NCI-H2107 treated with DMSO at 0.1 percent for 48 hours (cell line): ENCODE measurements around the gene MRGPRG.
"Not testable (repeated sequence)": the region's sequence is repeated elsewhere in the genome, so short reads cannot be mapped to it uniquely, and the experiment has no call there.

Experiments
- DNase-seq: peaks from one replicate; lab custom pipeline; 2025; ENCODE audit not compliant: unreplicated experiment; lab: John Stamatoyannopoulos, UW

MRGPRG gene

GRCh38 chr11:3218483-3219280, at the start of gene MRGPRG:
Gene MRGPRG, minus strand, starts transcription at chr11:3218813. Its CDS starts 0 bp downstream, at chr11:3218813.
- DNase-seq = no peak

- DNase-seq = not testable (repeated sequence)
Observed at GRCh38 chr11:3262548-3262947, 43.9 kb upstream of the MRGPRG start.

- DNase-seq = not testable (repeated sequence)
Observed at GRCh38 chr11:3261831-3262230, 43.2 kb upstream of the MRGPRG start.

GRCh38 chr11:3257509-3257908, 38.9 kb upstream of the MRGPRG start:
- DNase-seq = not testable (repeated sequence)

- not testable (repeated sequence) for DNase-seq
Observed at GRCh38 chr11:3255241-3255640, 36.6 kb upstream of the MRGPRG start.

GRCh38 chr11:3254773-3255172, 36.2 kb upstream of the MRGPRG start:
- not testable (repeated sequence) for DNase-seq

- DNase-seq = no peak
Observed at GRCh38 chr11:3245071-3245470, 26.5 kb upstream of the MRGPRG start.

GRCh38 chr11:3243880-3244279, 25.3 kb upstream of the MRGPRG start:
- DNase-seq = no peak

- DNase-seq = no peak
Observed at GRCh38 chr11:3237119-3237518, 18.5 kb upstream of the MRGPRG start.

- DNase-seq = no peak
Observed at GRCh38 chr11:3234846-3235245, 16.2 kb upstream of the MRGPRG start.

- DNase-seq = no peak
Observed at GRCh38 chr11:3232956-3233355, 14.3 kb upstream of the MRGPRG start.

GRCh38 chr11:3231851-3232744, 13.5 kb upstream of the MRGPRG start, which contains the start of gene MRGPRE:
Gene MRGPRE, minus strand, starts transcription at chr11:3232417. Its CDS starts 3,618 bp downstream, at chr11:3228799.
- DNase-seq = peak; percentile 35

GRCh38 chr11:3231550-3231850, 12.9 kb upstream of the MRGPRG start:
- no peak for DNase-seq

- no peak for DNase-seq
Observed at GRCh38 chr11:3230636-3231549, 12.3 kb upstream of the MRGPRG start.

- DNase-seq = no peak
Observed at GRCh38 chr11:3229673-3230630, 11.3 kb upstream of the MRGPRG start.

- DNase-seq = no peak
Observed at GRCh38 chr11:3228445-3228829, 9.8 kb upstream of the MRGPRG start.

GRCh38 chr11:3227568-3228444, 9.2 kb upstream of the MRGPRG start:
- DNase-seq = no peak

GRCh38 chr11:3226846-3227567, 8.4 kb upstream of the MRGPRG start:
- no peak for DNase-seq
